ENCODE data around the gene GRK4. TPM values are rescaled to one million over a fixed set of nuclear protein-coding genes. Genes with fewer than 3 reads are reported as not detected.

The GRK4 gene
- total RNA-seq, 1 experiment from 2014 or later: 4.5 TPM

DNA sequence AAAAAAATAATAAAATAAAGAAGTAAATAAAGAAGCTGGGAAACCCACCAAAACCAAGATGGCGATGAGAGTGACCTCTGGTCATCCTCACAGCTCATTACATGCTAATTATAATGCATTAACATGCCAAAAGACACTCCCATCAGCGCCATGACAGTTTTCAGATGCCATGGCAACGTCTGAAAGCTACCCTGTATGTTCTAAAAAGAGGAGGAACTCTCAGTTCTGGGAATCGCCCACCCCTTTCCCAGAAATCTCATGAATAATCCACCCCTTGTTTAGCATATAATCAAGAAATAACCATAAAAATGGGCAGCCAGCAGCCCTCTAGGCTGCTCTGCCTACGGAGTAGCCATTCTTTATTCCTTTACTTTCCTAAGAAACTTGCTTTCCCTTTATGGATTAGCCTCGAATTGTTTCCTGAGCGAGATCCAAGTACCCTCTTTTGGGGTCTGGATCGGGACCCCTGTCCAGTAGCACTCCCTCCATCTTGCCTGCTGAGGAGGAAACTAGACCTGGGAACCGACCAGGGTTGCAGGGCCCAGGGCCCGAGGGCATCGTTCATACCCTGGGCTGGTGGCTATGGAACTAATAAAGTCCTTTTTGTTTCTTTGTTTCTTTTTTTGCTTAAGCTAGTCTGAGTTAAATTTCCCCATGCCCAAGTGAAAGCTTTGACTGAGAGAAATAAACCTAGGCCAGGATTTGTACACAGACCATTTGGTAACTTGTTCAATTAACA is 80.1 kb downstream of the GRK4 start:
- Mint-ChIP-seq H3K4me3 (ENCODE audit: unreplicated experiment) (no peak overlapping the region), H3K4me1 (ENCODE audit: insufficient read depth, unreplicated experiment) (peaks cover 8% of the 10 kb centered on the region), H3K27me3 (ENCODE audit: insufficient read depth, unreplicated experiment) (no peaks in the 10 kb centered on the region), H3K9me3 (ENCODE audit: unreplicated experiment) (no peaks in the 10 kb centered on the region), H3K36me3 (ENCODE audit: insufficient read depth, unreplicated experiment) (no peaks in the 10 kb centered on the region), H3K27ac (ENCODE audit: low read depth, unreplicated experiment) (no peak overlapping the region)
- TF ChIP-seq, protein P1, sequence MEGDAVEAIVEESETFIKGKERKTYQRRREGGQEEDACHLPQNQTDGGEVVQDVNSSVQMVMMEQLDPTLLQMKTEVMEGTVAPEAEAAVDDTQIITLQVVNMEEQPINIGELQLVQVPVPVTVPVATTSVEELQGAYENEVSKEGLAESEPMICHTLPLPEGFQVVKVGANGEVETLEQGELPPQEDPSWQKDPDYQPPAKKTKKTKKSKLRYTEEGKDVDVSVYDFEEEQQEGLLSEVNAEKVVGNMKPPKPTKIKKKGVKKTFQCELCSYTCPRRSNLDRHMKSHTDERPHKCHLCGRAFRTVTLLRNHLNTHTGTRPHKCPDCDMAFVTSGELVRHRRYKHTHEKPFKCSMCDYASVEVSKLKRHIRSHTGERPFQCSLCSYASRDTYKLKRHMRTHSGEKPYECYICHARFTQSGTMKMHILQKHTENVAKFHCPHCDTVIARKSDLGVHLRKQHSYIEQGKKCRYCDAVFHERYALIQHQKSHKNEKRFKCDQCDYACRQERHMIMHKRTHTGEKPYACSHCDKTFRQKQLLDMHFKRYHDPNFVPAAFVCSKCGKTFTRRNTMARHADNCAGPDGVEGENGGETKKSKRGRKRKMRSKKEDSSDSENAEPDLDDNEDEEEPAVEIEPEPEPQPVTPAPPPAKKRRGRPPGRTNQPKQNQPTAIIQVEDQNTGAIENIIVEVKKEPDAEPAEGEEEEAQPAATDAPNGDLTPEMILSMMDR (IDR thresholded peaks at IDR 0.05; ENCODE audit: unreplicated experiment): no peak
- ChIA-PET CTCF (interaction anchor here (0.6 to 3.4 kb wide), 4 partner anchors 64 to 90 kb away, joined by 3 to 9 read pairs (median 5); no protein-coding TSS in a partner anchor), POLR2A (interaction anchor here (0.9 kb wide), 1 partner anchor 98 kb away, joined by 3 read pairs; no protein-coding TSS in a partner anchor)
- intact Hi-C loops (cut with micrococcal nuclease): no loop called here
- no TSS peak for BruUV-seq (replicated peaks)
- no peak for DNase-seq (ENCODE audit: unreplicated experiment)

DNA sequence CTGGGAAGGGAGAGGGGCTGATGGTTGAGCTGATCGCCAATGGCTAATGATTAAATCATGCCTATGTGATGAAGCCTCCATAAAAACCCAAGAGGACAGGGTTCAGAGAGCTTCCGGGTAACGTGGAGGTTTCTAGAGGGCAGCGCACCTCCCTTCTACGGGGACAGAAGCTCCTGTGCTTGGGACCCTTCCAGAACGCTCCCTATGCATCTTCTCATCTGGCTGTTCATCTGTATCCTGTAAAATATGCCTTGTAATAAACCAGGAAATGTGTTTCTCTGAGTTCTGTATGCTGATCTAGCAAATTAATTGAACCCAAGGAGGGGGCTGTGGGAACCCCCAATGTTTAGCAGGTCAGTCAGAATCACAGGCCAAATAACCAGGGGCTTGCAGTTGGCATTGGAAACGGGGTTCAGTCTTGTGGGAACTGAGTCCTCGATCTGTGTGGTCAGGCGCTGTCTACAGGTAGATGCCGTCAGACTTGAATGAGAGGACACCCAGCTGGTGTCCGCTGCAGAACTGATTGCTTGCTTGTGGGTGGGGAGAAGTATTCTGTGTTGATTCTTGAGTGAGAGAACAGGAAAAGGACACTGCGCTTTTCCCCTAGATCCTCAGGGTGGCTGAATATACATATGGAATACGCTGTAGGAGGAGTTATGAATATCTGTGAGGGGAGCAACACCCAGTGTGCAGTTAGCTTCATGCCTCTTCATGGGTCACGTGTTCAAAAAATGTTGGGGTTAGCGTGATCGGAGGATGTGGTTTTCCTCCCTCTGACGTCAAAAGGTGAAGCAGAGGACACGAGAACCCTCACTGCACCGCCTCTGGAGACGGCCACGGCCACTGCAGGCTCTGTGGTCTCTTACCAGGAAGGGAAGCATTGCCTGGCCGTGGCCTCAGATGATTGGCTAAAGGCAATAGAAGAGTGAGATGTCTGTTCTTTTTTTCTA is 81.8 kb downstream of the GRK4 start:
- Mint-ChIP-seq H3K36me3 (ENCODE audit: insufficient read depth, unreplicated experiment) (no peaks in the 10 kb centered on the region), H3K4me1 (ENCODE audit: insufficient read depth, unreplicated experiment) (peaks cover 8% of the 10 kb centered on the region), H3K4me3 (ENCODE audit: unreplicated experiment) (no peak overlapping the region), H3K9me3 (ENCODE audit: unreplicated experiment) (no peaks in the 10 kb centered on the region), H3K27me3 (ENCODE audit: insufficient read depth, unreplicated experiment) (peaks cover 15% of the 10 kb centered on the region), H3K27ac (ENCODE audit: low read depth, unreplicated experiment) (no peak overlapping the region)
- no TSS peak for BruUV-seq (replicated peaks)
- POLR2A ChIA-PET: interaction anchor here (0.6 to 1.1 kb wide), 2 partner anchors 68 to 452 kb away, joined by 3 read pairs; no protein-coding TSS in a partner anchor
- intact Hi-C loops (cut with micrococcal nuclease): loop anchor here (5.0 kb wide), 1 partner anchor 62 kb away; no protein-coding TSS in a partner anchor
- TF ChIP-seq, protein P1 (IDR thresholded peaks at IDR 0.05; ENCODE audit: unreplicated experiment): no peak
- CTCF ChIA-PET: interaction anchor here (0.7 to 3.4 kb wide), 3 partner anchors 35 to 213 kb away, joined by 3 to 9 read pairs (median 3); no protein-coding TSS in a partner anchor
- DNase-seq (ENCODE audit: unreplicated experiment): no peak

DNA sequence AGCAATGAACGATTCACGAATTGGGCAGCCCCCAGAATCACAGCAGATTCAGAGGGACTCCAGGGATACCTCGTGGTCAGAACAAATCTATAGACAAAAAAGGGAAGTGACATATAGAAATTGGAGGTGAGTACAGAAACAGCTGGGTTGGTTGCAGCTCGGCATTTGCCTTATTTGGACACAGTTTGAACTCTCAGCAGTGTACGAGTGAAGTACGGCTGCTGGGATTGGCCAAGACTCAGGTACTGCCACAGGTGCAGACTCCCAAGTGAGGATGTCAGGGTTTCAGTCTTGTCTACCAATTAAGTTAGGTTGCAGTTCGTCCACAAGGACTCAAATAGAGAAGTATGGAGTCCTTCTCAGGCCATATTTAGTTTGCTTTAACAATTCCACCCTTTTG is 82.8 kb downstream of the GRK4 start:
- TF ChIP-seq, protein P1 (IDR thresholded peaks at IDR 0.05; ENCODE audit: unreplicated experiment): no peak
- H3K27ac Mint-ChIP-seq (ENCODE audit: low read depth, unreplicated experiment): no peak overlapping the region
- ChIA-PET CTCF (interaction anchor here (0.7 to 2.3 kb wide), 9 partner anchors 9 to 347 kb away, joined by 3 to 12 read pairs (median 3); no protein-coding TSS in a partner anchor), POLR2A (interaction anchor here (0.6 kb wide), 1 partner anchor 453 kb away, joined by 3 read pairs; no protein-coding TSS in a partner anchor)
- DNase-seq (ENCODE audit: unreplicated experiment): no peak
- H3K4me3 Mint-ChIP-seq (ENCODE audit: unreplicated experiment): no peak overlapping the region
- BruUV-seq (replicated peaks): no TSS peak
- H3K9me3 Mint-ChIP-seq (ENCODE audit: unreplicated experiment): no peaks in the 10 kb centered on the region
- intact Hi-C loops (cut with micrococcal nuclease): loop anchor here (5.0 kb wide), 1 partner anchor 61 kb away; no protein-coding TSS in a partner anchor
- peaks cover 8% of the 10 kb centered on the region for H3K4me1 Mint-ChIP-seq (ENCODE audit: insufficient read depth, unreplicated experiment)
- peaks cover 26% of the 10 kb centered on the region for H3K27me3 Mint-ChIP-seq (ENCODE audit: insufficient read depth, unreplicated experiment)
- H3K36me3 Mint-ChIP-seq (ENCODE audit: insufficient read depth, unreplicated experiment): no peaks in the 10 kb centered on the region

Measured in MCF 10A (cell line).